ENCODE results near the gene KLK14. TPM values are rescaled to one million over a fixed set of nuclear protein-coding genes. Genes with fewer than 3 reads are reported as not detected.

Gene KLK14
- total RNA-seq, 1 donor from 2014 or later = 0.52 TPM

GRCh38 chr19:51076631-51077213, 6.0 kb downstream of the KLK14 start:
- Mint-ChIP-seq H3K27ac (no peak overlapping the region), H3K36me3 (ENCODE audit: low read depth) (no peaks in the 10 kb centered on the region)

GRCh38 chr19:51075998-51076397, 6.7 kb downstream of the KLK14 start:
- H3K27ac Mint-ChIP-seq = no peak overlapping the region
- H3K4me1 Mint-ChIP-seq (ENCODE audit: low read depth) = no peaks in the 10 kb centered on the region
- intact Hi-C loops (cut with micrococcal nuclease) = no loop called here
- H3K27me3 Mint-ChIP-seq (ENCODE audit: low read depth) = no peaks in the 10 kb centered on the region
- no peak for DNase-seq (ENCODE audit: low spot score)
- no peak overlapping the region for H3K4me3 Mint-ChIP-seq (ENCODE audit: low read depth)
- H3K9me3 Mint-ChIP-seq = peaks cover 11% of the 10 kb centered on the region
- H3K36me3 Mint-ChIP-seq (ENCODE audit: low read depth) = no peaks in the 10 kb centered on the region

More at GRCh38 chr19:51076631-51077213, 6.0 kb downstream of the KLK14 start:
- no peaks in the 10 kb centered on the region for H3K4me1 Mint-ChIP-seq (ENCODE audit: low read depth)
- DNase-seq (ENCODE audit: low spot score) = no peak
- intact Hi-C loops (cut with micrococcal nuclease) = no loop called here
- no peak overlapping the region for H3K4me3 Mint-ChIP-seq (ENCODE audit: low read depth)
- H3K27me3 Mint-ChIP-seq (ENCODE audit: low read depth) = no peaks in the 10 kb centered on the region
- H3K9me3 Mint-ChIP-seq = peaks cover 11% of the 10 kb centered on the region

- Mint-ChIP-seq H3K4me3 (ENCODE audit: low read depth) (no peak overlapping the region), H3K27me3 (ENCODE audit: low read depth) (peaks cover 11% of the 10 kb centered on the region), H3K4me1 (ENCODE audit: low read depth) (no peaks in the 10 kb centered on the region), H3K9me3 (peaks cover 11% of the 10 kb centered on the region), H3K36me3 (ENCODE audit: low read depth) (no peaks in the 10 kb centered on the region), H3K27ac (no peak overlapping the region)
- DNase-seq (ENCODE audit: low spot score) = no peak
- intact Hi-C loops (cut with micrococcal nuclease) = no loop called here
These were observed 11.6 kb downstream of the KLK14 start for GRCh38 chr19:51071095-51071405.

- Mint-ChIP-seq H3K27ac (no peak overlapping the region), H3K4me1 (ENCODE audit: low read depth) (no peaks in the 10 kb centered on the region), H3K9me3 (peaks cover 11% of the 10 kb centered on the region), H3K36me3 (ENCODE audit: low read depth) (no peaks in the 10 kb centered on the region), H3K27me3 (ENCODE audit: low read depth) (peaks cover 14% of the 10 kb centered on the region), H3K4me3 (ENCODE audit: low read depth) (no peak overlapping the region)
- no peak for DNase-seq (ENCODE audit: low spot score)
- intact Hi-C loops (cut with micrococcal nuclease) = no loop called here
These were observed 12.2 kb downstream of the KLK14 start for GRCh38 chr19:51070334-51071094.

- DNase-seq (ENCODE audit: low spot score) = no peak
- intact Hi-C loops (cut with micrococcal nuclease) = no loop called here
- no peaks in the 10 kb centered on the region for H3K36me3 Mint-ChIP-seq (ENCODE audit: low read depth)
- H3K9me3 Mint-ChIP-seq = no peaks in the 10 kb centered on the region
- no peaks in the 10 kb centered on the region for H3K4me1 Mint-ChIP-seq (ENCODE audit: low read depth)
- H3K27ac Mint-ChIP-seq = no peak overlapping the region
- no peak overlapping the region for H3K4me3 Mint-ChIP-seq (ENCODE audit: low read depth)
- H3K27me3 Mint-ChIP-seq (ENCODE audit: low read depth) = peaks cover 21% of the 10 kb centered on the region
These were observed 16.1 kb downstream of the KLK14 start for GRCh38 chr19:51066393-51067186.

- Mint-ChIP-seq H3K27ac (no peak overlapping the region), H3K9me3 (no peaks in the 10 kb centered on the region), H3K4me3 (ENCODE audit: low read depth) (no peak overlapping the region), H3K36me3 (ENCODE audit: low read depth) (no peaks in the 10 kb centered on the region), H3K4me1 (ENCODE audit: low read depth) (no peaks in the 10 kb centered on the region), H3K27me3 (ENCODE audit: low read depth) (peaks cover 21% of the 10 kb centered on the region)
- no peak for DNase-seq (ENCODE audit: low spot score)
- intact Hi-C loops (cut with micrococcal nuclease) = no loop called here
These were observed 17.3 kb downstream of the KLK14 start for GRCh38 chr19:51065221-51065960.

- DNase-seq (ENCODE audit: low spot score) = no peak
- H3K4me1 Mint-ChIP-seq (ENCODE audit: low read depth) = no peaks in the 10 kb centered on the region
- no peak within 1 kb of the TSS for H3K4me3 Mint-ChIP-seq (ENCODE audit: low read depth)
- H3K27me3 Mint-ChIP-seq (ENCODE audit: low read depth) = peaks cover 21% of the 10 kb centered on the region
- no peaks in the 10 kb centered on the region for H3K9me3 Mint-ChIP-seq
- no peaks in the 10 kb centered on the region for H3K36me3 Mint-ChIP-seq (ENCODE audit: low read depth)
- no peak within 1 kb of the TSS for H3K27ac Mint-ChIP-seq
- intact Hi-C loops (cut with micrococcal nuclease) = no loop called here
These were observed 18.0 kb downstream of the KLK14 start, which contains the start of gene KLK13 for GRCh38 chr19:51064534-51065220. Gene KLK13, minus strand, starts transcription at chr19:51065092. Its CDS starts 25 bp downstream, at chr19:51065067.

GRCh38 chr19:51063664-51064063, 19.0 kb downstream of the KLK14 start:
- H3K36me3 Mint-ChIP-seq (ENCODE audit: low read depth) = no peaks in the 10 kb centered on the region
- H3K4me1 Mint-ChIP-seq (ENCODE audit: low read depth) = no peaks in the 10 kb centered on the region
- no peak overlapping the region for H3K4me3 Mint-ChIP-seq (ENCODE audit: low read depth)
- peaks cover 23% of the 10 kb centered on the region for H3K27me3 Mint-ChIP-seq (ENCODE audit: low read depth)
- no peak overlapping the region for H3K27ac Mint-ChIP-seq
- no peak for DNase-seq (ENCODE audit: low spot score)
- intact Hi-C loops (cut with micrococcal nuclease) = no loop called here
- H3K9me3 Mint-ChIP-seq = no peaks in the 10 kb centered on the region

GRCh38 chr19:51060973-51061372, 21.7 kb downstream of the KLK14 start:
- Mint-ChIP-seq H3K27ac (no peak overlapping the region), H3K4me3 (ENCODE audit: low read depth) (no peak overlapping the region), H3K9me3 (no peaks in the 10 kb centered on the region), H3K27me3 (ENCODE audit: low read depth) (peaks cover 21% of the 10 kb centered on the region), H3K4me1 (ENCODE audit: low read depth) (no peaks in the 10 kb centered on the region), H3K36me3 (ENCODE audit: low read depth) (no peaks in the 10 kb centered on the region)
- intact Hi-C loops (cut with micrococcal nuclease) = no loop called here
- DNase-seq (ENCODE audit: low spot score) = no peak

- H3K27ac Mint-ChIP-seq = no peak overlapping the region
- no peaks in the 10 kb centered on the region for H3K9me3 Mint-ChIP-seq
- no peaks in the 10 kb centered on the region for H3K4me1 Mint-ChIP-seq (ENCODE audit: low read depth)
- no peaks in the 10 kb centered on the region for H3K36me3 Mint-ChIP-seq (ENCODE audit: low read depth)
- no peak overlapping the region for H3K4me3 Mint-ChIP-seq (ENCODE audit: low read depth)
- no peak for DNase-seq (ENCODE audit: low spot score)
- H3K27me3 Mint-ChIP-seq (ENCODE audit: low read depth) = peaks cover 21% of the 10 kb centered on the region
- intact Hi-C loops (cut with micrococcal nuclease) = no loop called here
These were observed 22.4 kb downstream of the KLK14 start for GRCh38 chr19:51060336-51060735.

GRCh38 chr19:51059715-51060114, 23.0 kb downstream of the KLK14 start:
- Mint-ChIP-seq H3K27ac (no peak overlapping the region), H3K4me3 (ENCODE audit: low read depth) (no peak overlapping the region), H3K36me3 (ENCODE audit: low read depth) (no peaks in the 10 kb centered on the region), H3K27me3 (ENCODE audit: low read depth) (peaks cover 21% of the 10 kb centered on the region), H3K9me3 (no peaks in the 10 kb centered on the region), H3K4me1 (ENCODE audit: low read depth) (no peaks in the 10 kb centered on the region)
- no peak for DNase-seq (ENCODE audit: low spot score)
- intact Hi-C loops (cut with micrococcal nuclease) = no loop called here

- Mint-ChIP-seq H3K4me1 (ENCODE audit: low read depth) (no peaks in the 10 kb centered on the region), H3K27me3 (ENCODE audit: low read depth) (peaks cover 22% of the 10 kb centered on the region), H3K36me3 (ENCODE audit: low read depth) (no peaks in the 10 kb centered on the region), H3K4me3 (ENCODE audit: low read depth) (no peak overlapping the region), H3K27ac (no peak overlapping the region), H3K9me3 (no peaks in the 10 kb centered on the region)
- intact Hi-C loops (cut with micrococcal nuclease) = no loop called here
- DNase-seq (ENCODE audit: low spot score) = no peak
These were observed 26.8 kb downstream of the KLK14 start for GRCh38 chr19:51055866-51056265.
